Measurements from ENCODE around the gene BAG2.

BAG2 gene

GRCh38 chr6:57195457-57195856, 23.3 kb downstream of the BAG2 start:
- DNase-seq (ENCODE audit: insufficient read length, low spot score) (no peak), FAIRE-seq (no peak)
- TF ChIP-seq, protein P1, sequence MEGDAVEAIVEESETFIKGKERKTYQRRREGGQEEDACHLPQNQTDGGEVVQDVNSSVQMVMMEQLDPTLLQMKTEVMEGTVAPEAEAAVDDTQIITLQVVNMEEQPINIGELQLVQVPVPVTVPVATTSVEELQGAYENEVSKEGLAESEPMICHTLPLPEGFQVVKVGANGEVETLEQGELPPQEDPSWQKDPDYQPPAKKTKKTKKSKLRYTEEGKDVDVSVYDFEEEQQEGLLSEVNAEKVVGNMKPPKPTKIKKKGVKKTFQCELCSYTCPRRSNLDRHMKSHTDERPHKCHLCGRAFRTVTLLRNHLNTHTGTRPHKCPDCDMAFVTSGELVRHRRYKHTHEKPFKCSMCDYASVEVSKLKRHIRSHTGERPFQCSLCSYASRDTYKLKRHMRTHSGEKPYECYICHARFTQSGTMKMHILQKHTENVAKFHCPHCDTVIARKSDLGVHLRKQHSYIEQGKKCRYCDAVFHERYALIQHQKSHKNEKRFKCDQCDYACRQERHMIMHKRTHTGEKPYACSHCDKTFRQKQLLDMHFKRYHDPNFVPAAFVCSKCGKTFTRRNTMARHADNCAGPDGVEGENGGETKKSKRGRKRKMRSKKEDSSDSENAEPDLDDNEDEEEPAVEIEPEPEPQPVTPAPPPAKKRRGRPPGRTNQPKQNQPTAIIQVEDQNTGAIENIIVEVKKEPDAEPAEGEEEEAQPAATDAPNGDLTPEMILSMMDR (IDR thresholded peaks at IDR 0.05; ENCODE audit: insufficient read depth, missing control alignments): no peak

GRCh38 chr6:57198926-57199636, 27.0 kb downstream of the BAG2 start:
- TF ChIP-seq, protein P1 (IDR thresholded peaks at IDR 0.05; ENCODE audit: insufficient read depth, missing control alignments): no peak
- FAIRE-seq: no peak

DNA sequence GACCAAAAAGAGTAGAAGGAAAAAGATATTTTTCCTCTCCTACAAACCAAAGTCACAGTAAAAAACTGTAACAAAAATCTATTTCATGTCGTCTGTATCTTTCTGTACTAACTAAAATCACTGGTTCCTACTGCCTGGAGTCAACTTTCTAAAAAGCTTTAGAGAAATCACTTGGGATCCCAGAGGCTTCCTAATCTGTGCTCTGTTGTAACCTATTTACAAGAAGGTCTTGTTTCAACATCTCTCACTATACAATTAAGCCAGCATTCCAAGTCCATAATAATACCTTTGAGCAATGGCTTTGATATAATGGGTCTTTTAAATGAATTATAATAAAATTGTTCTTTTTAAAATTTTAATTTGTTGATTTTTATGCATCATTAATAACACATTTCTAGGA, 29.6 kb downstream of the BAG2 start:
- DNase-seq (ENCODE audit: insufficient read length, low spot score): no peak
- TF ChIP-seq, protein P1 (IDR thresholded peaks at IDR 0.05; ENCODE audit: insufficient read depth, missing control alignments): no peak
- no peak for FAIRE-seq

More at GRCh38 chr6:57198926-57199636, 27.0 kb downstream of the BAG2 start:
- DNase-seq (ENCODE audit: insufficient read length, low spot score): no peak

DNA sequence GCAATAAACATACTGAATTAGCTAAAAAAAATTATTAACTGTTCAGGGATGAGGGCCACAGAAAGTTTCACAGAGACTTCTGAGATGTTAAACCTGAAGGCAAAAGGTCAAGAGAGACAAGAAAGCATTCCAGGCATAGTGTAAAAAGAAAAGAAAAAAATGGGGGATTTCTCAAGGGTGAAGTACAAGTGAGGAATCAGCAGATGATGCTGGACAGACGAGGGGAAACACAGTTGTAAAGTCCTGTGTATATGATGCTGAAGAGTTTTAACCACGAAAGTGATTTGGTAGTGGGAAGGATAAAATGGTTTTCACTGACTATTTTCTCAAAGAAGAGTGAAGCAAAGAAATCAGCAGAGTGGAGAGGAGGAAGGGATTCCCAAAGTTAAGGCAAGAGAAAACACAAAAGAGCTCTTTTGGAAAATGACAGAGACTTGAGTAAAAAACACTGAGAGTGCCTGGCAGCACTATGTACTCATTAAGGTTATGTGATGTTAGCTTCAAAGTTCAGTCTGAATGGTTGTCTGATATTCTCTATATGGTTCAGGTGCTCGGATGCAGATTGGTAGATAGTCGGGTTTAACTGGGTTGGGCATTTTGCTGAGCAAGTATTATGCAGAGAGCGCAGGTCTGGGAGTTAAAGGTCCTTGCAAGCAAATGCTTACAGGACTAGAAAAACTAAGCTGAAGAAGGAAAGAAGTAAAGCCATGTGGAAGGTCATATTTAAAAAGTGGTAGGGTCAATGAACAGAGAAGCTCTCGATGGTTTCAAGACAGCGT, 33.6 kb downstream of the BAG2 start:
- TF ChIP-seq, protein P1 (IDR thresholded peaks at IDR 0.05; ENCODE audit: insufficient read depth, missing control alignments): no peak
- no peak for FAIRE-seq

GRCh38 chr6:57207141-57207540, 35.0 kb downstream of the BAG2 start:
- TF ChIP-seq, protein P1 (IDR thresholded peaks at IDR 0.05; ENCODE audit: insufficient read depth, missing control alignments): no peak
- no peak for FAIRE-seq
- no peak for DNase-seq (ENCODE audit: insufficient read length, low spot score)

More for the DNA sequence above, 33.6 kb downstream of the BAG2 start:
- no peak for DNase-seq (ENCODE audit: insufficient read length, low spot score)

- DNase-seq (ENCODE audit: insufficient read length, low spot score) (no peak), FAIRE-seq (no peak)
- TF ChIP-seq, protein P1 (IDR thresholded peaks at IDR 0.05; ENCODE audit: insufficient read depth, missing control alignments): no peak
Measured at GRCh38 chr6:57207872-57208271, 35.7 kb downstream of the BAG2 start.

- TF ChIP-seq, protein P1 (IDR thresholded peaks at IDR 0.05; ENCODE audit: insufficient read depth, missing control alignments): no peak
- no peak for DNase-seq (ENCODE audit: insufficient read length, low spot score)
- FAIRE-seq: no peak
Measured at GRCh38 chr6:57209030-57209429, 36.9 kb downstream of the BAG2 start.

Measured in D721Med (cell line).